Cardiac fibroblast (primary cell): ENCODE results near the gene DPH2.
A peak's percentile ranks its signal among the peaks of the same experiment; 100 is the strongest.

Source experiments
- DNase-seq, 2 donors: peaks; one replicate each; pipeline versions ENCODE4 v3.0.0 to v3.0.0-alpha.2; 2010; ENCODE audit warnings: low read depth in 2 of 2
- H3K4me3 ChIP-seq, 2 donors: replicated peaks in 1 of 2; 1 replicate in 1 of 2; 2 replicates in 1 of 2; pipeline ENCODE4 v1.5.1; 2011; ENCODE audit warnings: low read depth in 2 of 2, low read length in 2 of 2, mild to moderate bottlenecking in 2 of 2, moderate library complexity in 1 of 2
- CTCF ChIP-seq: IDR thresholded peaks from one replicate; pipeline ENCODE4 v1.5.1; 2011; ENCODE audit warnings: low read depth, mild to moderate bottlenecking, low read length, inconsistent platforms

DPH2 gene

GRCh38 chr1:43944860-43945259, 24.9 kb upstream of the DPH2 start:
- no peak for TF ChIP-seq CTCF
- no peak overlapping the region for H3K4me3 ChIP-seq
- no peak for DNase-seq

- TF ChIP-seq CTCF: no peak
- H3K4me3 ChIP-seq: peak overlapping the region; percentile 86 to 94
- no peak for DNase-seq
These were observed 24.1 kb upstream of the DPH2 start for GRCh38 chr1:43945674-43946235.

GRCh38 chr1:43946236-43947060, 23.4 kb upstream of the DPH2 start, which contains the start of gene IPO13:
IPO13 (plus strand) TSS chr1:43946950; CDS start chr1:43947601, 651 bp downstream.
- DNase-seq: peak; percentile 97

GRCh38 chr1:43947061-43947873, 22.5 kb upstream of the DPH2 start:
- no peak for TF ChIP-seq CTCF
- no peak for DNase-seq
- peak overlapping the region; percentile 86 to 94 for H3K4me3 ChIP-seq

More at GRCh38 chr1:43946236-43947060, 23.4 kb upstream of the DPH2 start, which contains the start of gene IPO13:
- peak within 1 kb of the TSS; percentile 86 to 94 for H3K4me3 ChIP-seq
- peak; percentile 56 for TF ChIP-seq CTCF

- DNase-seq: no peak
- no peak for TF ChIP-seq CTCF
- peak overlapping the region; percentile 86 to 94 for H3K4me3 ChIP-seq
These were observed 21.9 kb upstream of the DPH2 start for GRCh38 chr1:43947874-43948437.

GRCh38 chr1:43949678-43950077, 20.1 kb upstream of the DPH2 start:
- no peak overlapping the region for H3K4me3 ChIP-seq
- TF ChIP-seq CTCF: no peak
- DNase-seq: no peak
